Mesothelial cell of epicardium (in vitro differentiated cells): ENCODE data around the gene SEMA5B. TPM values are rescaled to one million over a fixed set of nuclear protein-coding genes. Genes with fewer than 3 reads are reported as not detected.

ENCODE experiments used
- DNase-seq, 2 experiments: peaks; one replicate each; pipeline ENCODE4 v3.0.0; 2021; ENCODE audit warnings: low spot score in 2 of 2; ENCODE audit not compliant: unreplicated experiment in 2 of 2
- H3K27ac Mint-ChIP-seq: 2 replicates; pipeline ENCODE4 v1.8.0; 2021; ENCODE audit warnings: mixed read lengths
- H3K27me3 Mint-ChIP-seq: 2 replicates; pipeline ENCODE4 v1.8.0; 2021; ENCODE audit warnings: low read depth, mixed read lengths
- H3K36me3 Mint-ChIP-seq: 2 replicates; pipeline ENCODE4 v1.8.0; 2021; ENCODE audit warnings: mixed read lengths
- H3K4me1 Mint-ChIP-seq: 2 replicates; pipeline ENCODE4 v1.8.0; 2021; ENCODE audit warnings: mixed read lengths
- H3K4me3 Mint-ChIP-seq: 2 replicates; pipeline ENCODE4 v1.8.0; 2021; ENCODE audit warnings: mild to moderate bottlenecking, moderate library complexity, mixed read lengths
- H3K9me3 Mint-ChIP-seq: 2 replicates; pipeline ENCODE4 v1.8.0; 2021; ENCODE audit warnings: mixed read lengths
- total RNA-seq: library from RNA; stranded (reverse); gene quantifications from 3 replicates; pipeline ENCODE4 v1.2.1, GENCODE V29; 2021
- TF ChIP-seq, protein P1 (sequence below): fragments of 200-600 bp; sonication (generic); IDR thresholded peaks from one replicate; pipeline ENCODE4 v1.5.0; 2021; ENCODE audit warnings: antibody characterized with exemption; ENCODE audit not compliant: unreplicated experiment

The SEMA5B gene
- total RNA-seq, 1 donor from 2014 or later = 0.27 TPM

DNA sequence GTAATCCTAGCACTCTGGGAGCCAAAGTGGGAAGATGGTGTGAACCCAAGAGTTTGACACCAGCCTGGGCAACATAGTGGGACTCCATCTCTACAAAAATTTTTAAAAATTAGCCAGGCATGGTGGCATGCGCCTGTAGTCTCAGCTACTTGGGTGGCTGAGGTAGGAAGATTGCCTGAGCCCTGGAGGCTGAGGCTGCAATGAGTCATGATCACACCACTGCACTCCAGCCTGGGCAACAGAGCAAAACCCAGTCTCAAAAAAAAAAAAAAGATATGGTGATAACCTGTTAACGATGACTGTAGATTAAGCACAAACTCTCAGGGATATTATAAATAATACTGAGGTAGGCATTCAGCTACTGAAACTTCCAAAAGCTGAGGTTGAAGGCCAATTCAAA is 125.2 kb downstream of the SEMA5B start:
- TF ChIP-seq, protein P1, sequence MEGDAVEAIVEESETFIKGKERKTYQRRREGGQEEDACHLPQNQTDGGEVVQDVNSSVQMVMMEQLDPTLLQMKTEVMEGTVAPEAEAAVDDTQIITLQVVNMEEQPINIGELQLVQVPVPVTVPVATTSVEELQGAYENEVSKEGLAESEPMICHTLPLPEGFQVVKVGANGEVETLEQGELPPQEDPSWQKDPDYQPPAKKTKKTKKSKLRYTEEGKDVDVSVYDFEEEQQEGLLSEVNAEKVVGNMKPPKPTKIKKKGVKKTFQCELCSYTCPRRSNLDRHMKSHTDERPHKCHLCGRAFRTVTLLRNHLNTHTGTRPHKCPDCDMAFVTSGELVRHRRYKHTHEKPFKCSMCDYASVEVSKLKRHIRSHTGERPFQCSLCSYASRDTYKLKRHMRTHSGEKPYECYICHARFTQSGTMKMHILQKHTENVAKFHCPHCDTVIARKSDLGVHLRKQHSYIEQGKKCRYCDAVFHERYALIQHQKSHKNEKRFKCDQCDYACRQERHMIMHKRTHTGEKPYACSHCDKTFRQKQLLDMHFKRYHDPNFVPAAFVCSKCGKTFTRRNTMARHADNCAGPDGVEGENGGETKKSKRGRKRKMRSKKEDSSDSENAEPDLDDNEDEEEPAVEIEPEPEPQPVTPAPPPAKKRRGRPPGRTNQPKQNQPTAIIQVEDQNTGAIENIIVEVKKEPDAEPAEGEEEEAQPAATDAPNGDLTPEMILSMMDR = no peak

DNA sequence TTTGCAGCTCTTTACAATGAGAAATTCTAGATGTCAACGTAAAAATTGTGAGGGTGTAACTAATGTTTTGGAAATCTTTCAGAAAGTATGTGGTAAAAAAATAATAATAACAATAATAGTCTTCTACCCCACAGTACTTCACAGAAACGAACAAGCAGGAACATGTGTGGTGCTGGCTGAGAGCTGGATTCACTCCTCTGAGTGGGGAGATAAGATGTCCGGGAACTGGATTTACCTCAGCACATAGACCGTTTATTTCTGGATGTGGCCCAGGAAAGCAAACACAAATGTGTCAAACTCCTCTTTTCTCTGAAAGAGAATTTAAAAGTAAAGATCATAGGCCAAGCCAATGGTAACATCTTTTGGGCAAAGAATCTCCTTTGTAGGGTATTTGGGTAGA is 129.3 kb downstream of the SEMA5B start:
- no peaks in the 10 kb centered on the region for H3K27me3 Mint-ChIP-seq
- H3K36me3 Mint-ChIP-seq = no peaks in the 10 kb centered on the region
- no peaks in the 10 kb centered on the region for H3K9me3 Mint-ChIP-seq

More for the DNA sequence above, 125.2 kb downstream of the SEMA5B start:
- Mint-ChIP-seq H3K36me3 (no peaks in the 10 kb centered on the region), H3K4me1 (no peaks in the 10 kb centered on the region), H3K27ac (no peak overlapping the region), H3K9me3 (peaks cover 13% of the 10 kb centered on the region), H3K4me3 (no peak overlapping the region), H3K27me3 (peaks cover 10% of the 10 kb centered on the region)
- DNase-seq = no peak

DNA sequence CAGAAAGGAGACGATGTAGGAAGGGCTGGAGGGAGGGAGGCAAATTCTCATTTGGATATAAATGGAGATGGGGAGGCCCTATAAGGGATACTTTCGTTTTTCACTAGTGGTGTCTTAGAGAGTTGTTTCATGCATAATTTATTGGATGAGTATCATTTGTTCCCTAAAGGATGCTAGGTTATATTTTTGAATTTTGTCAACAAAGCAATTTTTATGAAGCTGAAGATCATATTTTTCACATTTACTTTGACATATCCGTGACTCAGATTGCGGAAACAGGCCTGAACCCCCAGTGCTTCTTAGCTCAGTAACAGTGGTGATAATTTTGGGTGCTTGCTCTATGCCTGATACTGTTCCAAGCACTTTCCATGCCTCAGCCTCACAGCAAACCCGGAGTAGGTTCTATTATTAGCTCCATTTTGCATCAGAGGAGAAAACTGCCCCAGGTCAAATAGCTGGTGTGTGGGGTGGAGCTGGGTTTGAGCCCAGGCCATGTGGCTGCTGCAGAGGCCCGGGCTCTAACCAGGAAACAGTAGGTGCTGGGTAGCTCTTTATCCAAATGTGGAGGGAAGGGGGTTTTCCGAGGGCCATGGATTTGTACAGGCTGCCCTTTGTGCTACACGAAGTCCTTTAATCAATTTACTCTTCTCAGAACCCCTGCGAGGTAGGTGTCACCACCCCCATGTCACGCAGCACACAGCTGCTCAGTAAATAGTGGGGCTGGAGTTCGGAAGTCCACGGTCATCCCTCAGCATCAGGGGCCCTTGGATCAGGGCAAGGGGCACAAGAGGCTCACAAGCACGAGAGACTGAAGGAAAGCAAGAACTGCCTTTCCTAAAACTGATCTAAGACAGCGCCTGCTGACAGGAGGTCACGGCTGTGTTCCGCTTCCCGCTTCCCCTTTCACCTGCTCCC is 133.6 kb downstream of the SEMA5B start:
- no peak for DNase-seq
- H3K9me3 Mint-ChIP-seq = no peaks in the 10 kb centered on the region
- H3K4me3 Mint-ChIP-seq = no peak overlapping the region
- H3K36me3 Mint-ChIP-seq = no peaks in the 10 kb centered on the region
- H3K27me3 Mint-ChIP-seq = no peaks in the 10 kb centered on the region
- H3K27ac Mint-ChIP-seq = no peak overlapping the region
- TF ChIP-seq, protein P1 = no peak
- H3K4me1 Mint-ChIP-seq = peaks cover 14% of the 10 kb centered on the region

More for the DNA sequence above, 129.3 kb downstream of the SEMA5B start:
- Mint-ChIP-seq H3K4me3 (no peak overlapping the region), H3K4me1 (peaks cover 1% of the 10 kb centered on the region), H3K27ac (no peak overlapping the region)
- no peak for DNase-seq
- TF ChIP-seq, protein P1 = no peak

DNA sequence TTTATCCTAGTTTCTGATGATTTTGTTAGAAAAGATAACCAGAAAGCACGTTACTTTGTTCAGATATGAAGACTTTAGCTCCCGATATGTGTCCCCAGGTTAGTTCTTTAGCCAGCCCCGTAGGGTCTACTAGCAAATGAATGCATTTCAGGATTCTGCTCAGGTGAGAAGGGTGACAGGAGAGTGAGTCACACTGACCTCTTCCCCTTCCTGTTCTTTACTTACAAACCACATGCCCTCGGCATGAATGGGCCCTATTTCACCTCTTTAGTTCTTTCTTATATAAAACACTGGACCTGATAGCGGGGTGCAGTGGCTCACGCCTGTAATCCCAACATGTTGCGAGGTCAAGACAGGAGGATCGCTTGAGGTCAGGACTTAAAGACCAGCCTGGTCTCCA is 134.3 kb downstream of the SEMA5B start:
- peaks cover 14% of the 10 kb centered on the region for H3K4me1 Mint-ChIP-seq
- H3K36me3 Mint-ChIP-seq = no peaks in the 10 kb centered on the region
- H3K27me3 Mint-ChIP-seq = no peaks in the 10 kb centered on the region
- no peak for DNase-seq
- TF ChIP-seq, protein P1 = no peak
- no peaks in the 10 kb centered on the region for H3K9me3 Mint-ChIP-seq
- H3K4me3 Mint-ChIP-seq = no peak overlapping the region
- H3K27ac Mint-ChIP-seq = no peak overlapping the region

DNA sequence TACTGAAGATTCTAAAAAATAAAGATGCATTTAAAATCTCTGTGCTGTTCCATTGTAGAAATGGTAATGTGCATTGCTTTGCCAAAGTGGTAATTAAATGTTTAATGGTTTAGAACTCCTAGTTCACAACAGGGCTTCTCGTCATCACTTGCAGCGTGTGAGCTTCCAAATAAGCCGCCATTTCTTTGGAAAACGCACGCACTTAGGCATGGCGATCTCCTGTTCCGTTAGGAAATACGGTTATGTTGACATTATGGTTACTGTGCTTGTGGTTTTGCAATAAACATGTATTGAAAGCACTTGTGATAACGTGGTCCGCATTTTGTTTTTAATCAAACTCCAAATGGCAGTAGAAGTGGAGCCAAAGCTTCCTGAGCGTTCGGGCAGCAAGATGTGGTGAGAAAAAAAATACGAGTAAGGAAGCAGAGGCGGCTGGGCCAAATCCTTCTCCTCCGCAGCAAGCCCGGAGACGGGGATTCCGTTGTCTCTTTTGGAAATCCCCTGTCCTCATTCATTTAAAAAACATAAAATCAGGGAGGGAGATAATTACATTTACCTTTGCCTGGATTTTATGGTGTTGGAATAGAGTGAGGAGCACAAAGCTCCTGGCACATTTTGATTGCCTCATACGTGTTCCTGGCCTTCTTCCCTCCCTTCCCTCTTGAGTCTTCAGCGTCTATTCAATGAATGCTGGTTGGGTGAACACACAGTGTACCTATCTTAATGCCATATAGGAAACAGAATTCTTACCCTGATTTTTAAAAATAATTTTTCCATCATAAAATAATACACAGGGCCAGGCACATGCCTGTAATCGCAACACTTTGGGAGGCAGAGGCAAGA is 135.2 kb downstream of the SEMA5B start:
- H3K4me3 Mint-ChIP-seq = no peak overlapping the region
- H3K36me3 Mint-ChIP-seq = no peaks in the 10 kb centered on the region
- H3K4me1 Mint-ChIP-seq = peaks cover 14% of the 10 kb centered on the region
- H3K9me3 Mint-ChIP-seq = no peaks in the 10 kb centered on the region
- no peak overlapping the region for H3K27ac Mint-ChIP-seq
- no peak for DNase-seq
- no peaks in the 10 kb centered on the region for H3K27me3 Mint-ChIP-seq
- TF ChIP-seq, protein P1 = no peak
